GM19438 (cell line): ENCODE results near the gene ADGRG4.
A peak's percentile ranks its signal among the peaks of the same experiment; 100 is the strongest.
"Not testable (repeated sequence)": the region's sequence is repeated elsewhere in the genome, so short reads cannot be mapped to it uniquely, and the experiment has no call there.

Source experiments
- ATAC-seq: cut with Tn5 transposase; IDR thresholded peaks from one replicate; pipeline ENCODE4 v1.9.1; 2021; ENCODE audit warnings: low read depth; ENCODE audit not compliant: unreplicated experiment

The ADGRG4 gene, protein sequence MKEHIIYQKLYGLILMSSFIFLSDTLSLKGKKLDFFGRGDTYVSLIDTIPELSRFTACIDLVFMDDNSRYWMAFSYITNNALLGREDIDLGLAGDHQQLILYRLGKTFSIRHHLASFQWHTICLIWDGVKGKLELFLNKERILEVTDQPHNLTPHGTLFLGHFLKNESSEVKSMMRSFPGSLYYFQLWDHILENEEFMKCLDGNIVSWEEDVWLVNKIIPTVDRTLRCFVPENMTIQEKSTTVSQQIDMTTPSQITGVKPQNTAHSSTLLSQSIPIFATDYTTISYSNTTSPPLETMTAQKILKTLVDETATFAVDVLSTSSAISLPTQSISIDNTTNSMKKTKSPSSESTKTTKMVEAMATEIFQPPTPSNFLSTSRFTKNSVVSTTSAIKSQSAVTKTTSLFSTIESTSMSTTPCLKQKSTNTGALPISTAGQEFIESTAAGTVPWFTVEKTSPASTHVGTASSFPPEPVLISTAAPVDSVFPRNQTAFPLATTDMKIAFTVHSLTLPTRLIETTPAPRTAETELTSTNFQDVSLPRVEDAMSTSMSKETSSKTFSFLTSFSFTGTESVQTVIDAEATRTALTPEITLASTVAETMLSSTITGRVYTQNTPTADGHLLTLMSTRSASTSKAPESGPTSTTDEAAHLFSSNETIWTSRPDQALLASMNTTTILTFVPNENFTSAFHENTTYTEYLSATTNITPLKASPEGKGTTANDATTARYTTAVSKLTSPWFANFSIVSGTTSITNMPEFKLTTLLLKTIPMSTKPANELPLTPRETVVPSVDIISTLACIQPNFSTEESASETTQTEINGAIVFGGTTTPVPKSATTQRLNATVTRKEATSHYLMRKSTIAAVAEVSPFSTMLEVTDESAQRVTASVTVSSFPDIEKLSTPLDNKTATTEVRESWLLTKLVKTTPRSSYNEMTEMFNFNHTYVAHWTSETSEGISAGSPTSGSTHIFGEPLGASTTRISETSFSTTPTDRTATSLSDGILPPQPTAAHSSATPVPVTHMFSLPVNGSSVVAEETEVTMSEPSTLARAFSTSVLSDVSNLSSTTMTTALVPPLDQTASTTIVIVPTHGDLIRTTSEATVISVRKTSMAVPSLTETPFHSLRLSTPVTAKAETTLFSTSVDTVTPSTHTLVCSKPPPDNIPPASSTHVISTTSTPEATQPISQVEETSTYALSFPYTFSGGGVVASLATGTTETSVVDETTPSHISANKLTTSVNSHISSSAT (N-terminal part only)

DNA sequence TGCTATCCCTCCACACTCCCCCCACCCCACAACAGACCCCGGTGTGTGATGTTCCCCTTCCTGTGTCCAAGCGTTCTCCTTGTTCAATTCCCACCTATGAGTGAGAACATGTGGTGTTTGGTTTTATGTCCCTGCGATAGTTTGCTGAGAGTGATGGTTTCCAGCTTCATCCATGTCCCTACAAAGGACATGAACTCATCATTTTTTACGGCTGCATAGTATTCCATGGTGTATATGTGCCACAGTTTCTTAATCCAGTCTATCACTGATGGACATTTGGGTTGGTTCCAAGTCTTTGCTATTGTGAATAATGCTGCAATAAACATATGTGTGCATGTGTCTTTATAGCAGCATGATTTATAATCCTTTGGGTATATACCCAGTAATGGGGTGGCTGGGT is at the start of gene ADGRG4:
TSS of gene ADGRG4 (plus strand) at position 243 of the 400 bp plus-strand sequence. CDS start 7,815 bp downstream, outside the sequence.
- ATAC-seq: not testable (repeated sequence)

DNA sequence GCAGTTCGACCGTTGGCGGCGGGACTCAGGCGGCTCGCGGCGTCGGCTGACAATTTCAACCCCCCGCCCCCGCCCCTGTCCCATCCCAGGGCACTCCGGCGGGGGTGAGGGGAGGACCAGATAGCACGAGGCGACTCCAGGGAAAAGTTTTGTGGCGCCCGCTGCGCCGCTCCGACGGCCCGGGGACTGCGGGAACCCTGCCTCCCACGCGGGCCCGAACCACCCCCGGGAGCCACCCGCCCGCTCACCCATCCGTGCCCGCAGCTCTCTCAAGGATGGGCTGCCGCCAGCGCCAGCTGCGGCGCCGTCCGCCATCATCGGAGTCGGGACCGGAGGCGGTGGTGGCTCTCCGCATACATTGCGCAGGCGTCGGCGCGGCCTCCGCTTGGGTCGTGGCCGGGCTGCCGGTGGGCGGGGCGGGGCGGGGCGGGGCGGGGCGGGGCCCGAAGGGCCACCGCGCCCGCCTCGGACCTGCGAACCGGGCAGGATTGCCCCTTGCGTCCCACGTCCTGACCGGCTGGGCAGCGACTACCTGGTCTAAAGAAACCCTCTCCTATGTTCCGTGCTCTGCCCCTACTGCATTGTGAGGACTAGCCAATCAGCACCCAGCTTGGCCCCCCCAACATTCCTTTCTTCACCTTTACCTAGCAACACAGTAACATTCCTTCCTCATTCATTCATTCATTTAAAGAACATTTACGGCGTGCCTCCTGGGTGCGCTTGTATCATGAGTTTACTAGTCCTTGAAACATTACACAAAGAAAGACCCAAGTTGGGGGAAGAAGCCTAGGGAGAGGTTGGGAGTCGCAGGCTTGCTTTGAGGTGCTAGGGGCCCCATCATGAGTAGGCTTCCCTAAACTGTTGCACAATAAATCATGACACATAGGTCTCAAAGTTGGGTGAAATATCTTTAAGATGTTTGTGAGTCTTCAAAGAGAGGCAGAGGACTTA is 49.4 kb upstream of the ADGRG4 start, which contains the start of gene MAP7D3:
TSS of gene MAP7D3 (minus strand) at position 360 of the 951 bp plus-strand sequence. CDS start at position 318, 42 bp downstream.
- peak; percentile 88 for ATAC-seq

DNA sequence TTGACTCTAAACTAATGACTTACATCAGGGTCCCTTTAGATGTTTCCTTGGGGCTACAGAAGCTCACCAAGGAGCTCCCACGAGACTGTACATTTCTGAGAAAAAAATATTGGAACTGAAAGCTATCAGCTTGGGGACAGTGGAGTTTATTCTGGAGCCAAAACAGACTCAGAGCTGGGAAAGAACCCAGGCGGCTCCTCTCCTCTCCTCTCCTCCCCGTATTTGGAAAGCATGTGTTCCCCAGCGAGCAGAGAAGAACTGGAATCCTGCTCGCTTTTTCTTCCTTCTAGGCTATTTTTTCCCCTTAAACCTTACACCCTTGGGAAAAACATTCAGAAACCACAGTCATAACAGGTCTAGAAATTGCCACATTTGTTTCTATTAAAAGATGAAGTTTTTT is 45.2 kb upstream of the ADGRG4 start:
- no peak for ATAC-seq

DNA sequence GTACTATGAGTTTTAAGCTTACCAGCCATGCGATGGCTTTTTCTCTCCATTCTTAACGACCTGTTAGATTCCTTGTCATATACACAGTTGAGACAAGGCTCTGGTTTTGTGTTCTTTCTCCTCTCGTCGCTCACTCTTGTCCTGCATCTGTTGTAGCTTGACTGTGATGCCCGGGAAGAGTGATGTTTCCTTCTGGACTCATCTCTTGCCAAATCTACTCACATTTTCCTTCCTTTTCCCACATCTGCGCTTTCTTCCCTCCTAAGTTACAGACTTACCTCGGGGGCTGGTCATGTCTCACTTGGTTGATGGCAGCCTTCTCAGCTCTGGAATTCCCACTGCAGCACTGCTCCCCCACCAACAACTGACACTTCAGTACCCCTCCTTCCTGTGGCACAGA is 44.7 kb upstream of the ADGRG4 start:
- no peak for ATAC-seq

DNA sequence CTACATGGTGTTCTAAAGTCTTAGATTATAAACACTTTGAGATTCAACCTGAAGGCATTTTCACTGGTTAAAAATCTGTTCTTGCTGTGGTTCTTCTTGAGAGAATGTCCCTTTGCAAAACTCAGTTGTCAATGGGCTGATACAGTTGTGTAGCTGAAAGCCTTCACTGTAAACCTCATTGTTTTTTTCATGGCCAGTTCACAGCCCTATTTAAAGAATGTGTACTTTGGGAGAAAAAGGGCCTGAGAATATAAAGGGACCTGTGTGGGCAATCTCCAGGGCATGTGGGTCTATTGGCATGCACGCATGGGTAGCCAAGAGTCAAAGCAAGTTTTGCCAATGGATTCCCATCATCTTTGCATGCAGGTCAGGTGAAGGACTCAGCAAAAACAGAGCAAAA is 41.8 kb upstream of the ADGRG4 start:
- ATAC-seq: no peak

DNA sequence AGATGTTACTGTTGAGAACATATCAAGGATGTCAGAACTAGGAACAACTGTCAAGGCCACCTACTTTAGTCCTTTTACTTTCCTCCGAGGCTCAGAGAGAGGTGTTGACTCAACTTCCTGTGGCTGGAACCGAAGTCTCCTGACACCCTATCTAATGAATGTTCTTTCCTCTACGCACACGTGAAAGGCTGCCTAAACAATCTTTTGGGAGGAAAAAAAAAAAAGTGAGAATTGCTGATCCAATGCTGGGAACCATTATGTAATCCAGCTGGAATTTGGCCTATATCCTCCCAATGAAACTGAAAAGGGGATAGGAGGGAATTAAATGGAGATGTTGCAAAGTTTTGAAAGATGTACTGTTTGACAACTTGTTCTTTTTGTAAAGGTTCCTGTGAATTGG is 41.2 kb upstream of the ADGRG4 start:
- no peak for ATAC-seq

DNA sequence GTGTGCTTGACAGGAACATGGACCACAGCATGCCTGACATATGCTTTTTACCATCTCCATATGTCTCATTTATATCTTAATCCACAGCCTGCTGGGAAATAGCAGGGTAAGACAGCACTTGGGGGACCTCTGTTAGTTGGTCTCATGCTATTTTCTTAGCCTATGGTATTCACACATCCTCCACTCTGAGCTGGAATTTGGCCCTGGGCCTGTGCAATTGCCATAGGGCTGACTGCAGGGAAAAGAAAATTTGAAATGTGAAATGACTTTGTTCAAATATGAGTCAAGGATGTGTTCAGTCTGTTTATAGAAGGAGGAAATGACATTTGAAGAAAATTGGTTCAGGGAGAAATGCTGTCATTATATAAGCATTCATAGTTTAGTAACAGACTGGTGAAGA is 40.0 kb upstream of the ADGRG4 start:
- ATAC-seq: no peak

DNA sequence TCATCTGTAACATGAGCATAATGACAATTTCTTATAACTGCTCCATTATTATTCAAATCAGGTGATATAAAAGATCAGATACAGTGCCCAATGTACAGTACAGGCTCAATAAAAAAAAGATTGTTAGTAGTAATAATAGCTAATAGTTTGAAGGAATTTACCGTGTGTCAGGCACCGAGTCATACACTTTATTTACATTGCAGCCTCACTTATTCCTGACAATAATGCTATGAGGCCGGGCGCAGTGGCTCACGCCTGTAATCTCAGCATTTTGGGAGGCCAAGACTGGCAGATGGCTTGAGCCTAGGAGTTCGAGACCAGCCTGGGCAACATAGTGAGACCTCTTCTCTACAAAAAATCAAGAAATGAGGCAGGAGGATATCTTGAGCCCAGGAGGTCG is 39.4 kb upstream of the ADGRG4 start:
- ATAC-seq: no peak

DNA sequence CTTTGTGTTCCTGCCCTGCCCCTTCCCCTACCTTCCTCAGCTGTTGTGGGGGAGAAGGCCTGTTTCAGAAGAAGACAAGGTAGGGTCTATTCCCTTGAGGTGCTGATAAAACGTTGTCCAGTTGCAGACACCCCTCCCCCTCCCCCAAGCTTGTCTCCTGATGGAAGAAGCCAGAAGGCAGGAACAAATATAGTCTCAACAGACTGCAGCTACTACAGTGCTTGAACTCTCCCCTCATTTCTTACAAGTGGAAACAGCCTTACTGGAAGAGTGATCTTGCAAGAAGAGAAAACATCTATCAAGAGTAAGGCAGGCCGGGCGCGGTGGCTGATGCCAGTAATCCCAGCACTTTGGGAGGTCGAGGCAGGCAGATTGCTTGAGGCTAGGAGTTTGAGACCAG is 38.5 kb upstream of the ADGRG4 start:
- no peak for ATAC-seq

DNA sequence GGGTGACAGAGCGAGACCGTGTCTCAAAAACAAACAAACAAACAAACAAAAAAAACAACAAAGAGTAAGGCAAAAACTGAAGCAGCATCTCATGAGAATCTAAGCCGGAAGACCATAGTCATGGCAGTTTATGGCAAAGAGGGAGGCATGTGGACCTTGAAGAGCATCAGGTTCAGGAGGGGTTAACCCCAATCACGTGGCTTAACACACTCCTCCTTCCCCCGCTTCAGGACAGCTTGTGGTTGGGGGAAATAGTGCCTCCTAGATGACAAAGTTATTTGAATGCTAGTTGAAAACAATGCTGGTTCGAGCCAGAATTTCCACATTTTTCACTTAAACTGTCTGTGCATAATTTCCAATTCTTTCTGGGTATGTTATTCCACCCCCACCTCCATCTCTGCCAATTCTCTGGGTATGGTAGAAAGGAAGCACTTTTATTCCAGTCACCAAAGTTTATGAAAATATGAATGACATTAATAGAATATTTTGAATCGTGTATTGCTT is 37.9 kb upstream of the ADGRG4 start:
- no peak for ATAC-seq

DNA sequence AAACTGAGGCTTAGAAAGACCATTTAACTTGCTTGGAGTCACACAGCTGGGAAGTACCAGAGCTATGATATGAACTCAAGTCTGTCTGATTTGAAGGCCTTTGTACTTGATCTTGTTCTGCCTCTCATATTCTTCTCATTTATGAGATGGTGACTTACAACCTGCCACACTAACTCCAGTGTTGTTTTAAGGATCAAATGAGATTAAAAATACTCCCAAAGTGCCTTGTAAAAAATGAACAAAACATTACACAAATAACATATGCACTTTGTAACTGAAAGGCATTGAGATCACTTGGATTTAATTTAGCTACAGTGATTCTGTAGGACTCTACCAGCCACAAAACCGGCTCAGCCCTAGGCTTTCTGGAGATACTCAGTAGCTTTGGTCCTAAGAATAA is 33.9 kb upstream of the ADGRG4 start:
- ATAC-seq: no peak

DNA sequence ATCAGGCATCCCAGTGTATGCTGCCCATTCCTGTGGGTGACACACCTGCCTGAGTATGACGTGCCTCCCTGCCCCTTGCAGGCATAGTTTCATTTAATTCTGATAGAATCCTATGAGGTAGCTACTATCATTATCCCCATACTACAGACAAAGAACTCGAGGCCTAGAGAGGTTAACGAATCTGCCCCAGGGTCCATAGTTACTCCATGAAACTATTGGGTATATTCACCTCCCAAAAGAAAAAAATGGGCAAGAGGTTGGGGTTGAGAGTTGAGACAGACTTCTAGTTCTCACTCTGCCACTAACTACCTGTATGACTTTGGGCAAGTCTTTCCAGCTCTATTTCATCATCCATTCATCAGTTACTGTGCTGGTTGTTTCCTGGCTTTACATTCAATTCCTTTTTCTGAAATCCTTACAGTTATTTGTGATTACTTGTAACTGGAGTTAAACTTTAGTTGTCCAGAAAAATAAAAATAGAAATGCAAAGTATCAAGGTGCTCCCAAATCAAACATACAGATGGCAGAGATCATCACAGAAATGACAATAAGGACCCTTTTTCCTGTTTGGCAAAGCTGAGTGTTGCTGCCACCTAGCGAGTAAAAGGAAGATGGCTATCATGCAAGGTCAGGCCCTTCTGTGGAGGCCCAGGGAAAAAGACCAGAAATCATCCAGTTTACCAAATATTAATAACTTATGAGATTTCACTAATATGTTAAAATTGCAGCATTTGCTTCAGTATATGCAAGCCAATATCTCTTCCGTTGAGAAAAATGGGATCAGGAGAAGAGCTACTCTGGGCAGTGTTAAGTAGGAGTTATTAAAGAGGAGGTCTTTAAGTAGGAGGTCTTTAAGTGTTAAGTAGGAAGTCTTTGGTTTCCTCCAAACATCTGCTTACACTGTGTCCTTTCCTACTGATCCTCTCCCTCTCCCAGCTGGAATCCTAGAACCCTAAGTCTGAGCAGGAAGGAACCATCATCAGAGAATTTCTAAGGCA is 32.4 kb upstream of the ADGRG4 start:
- ATAC-seq: peak; percentile 50

DNA sequence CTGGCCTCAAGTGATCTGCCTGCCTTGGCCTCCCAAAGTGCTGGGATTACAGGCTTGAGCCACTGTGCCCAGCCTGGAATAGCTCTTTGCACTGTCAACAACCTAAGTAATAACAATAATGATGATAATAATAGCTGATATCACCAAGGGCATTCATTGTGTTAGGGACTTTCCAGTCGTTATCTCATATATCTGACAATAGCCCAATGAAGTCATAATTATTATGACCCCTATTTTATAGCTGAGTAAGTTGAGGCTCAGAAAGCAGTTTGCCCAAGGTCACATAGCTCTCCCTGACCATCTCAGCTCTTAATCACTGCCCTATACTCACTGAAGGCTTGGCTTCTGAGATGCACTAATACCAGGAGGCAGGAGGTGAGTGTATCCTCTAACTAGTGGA is 30.8 kb upstream of the ADGRG4 start:
- no peak for ATAC-seq

DNA sequence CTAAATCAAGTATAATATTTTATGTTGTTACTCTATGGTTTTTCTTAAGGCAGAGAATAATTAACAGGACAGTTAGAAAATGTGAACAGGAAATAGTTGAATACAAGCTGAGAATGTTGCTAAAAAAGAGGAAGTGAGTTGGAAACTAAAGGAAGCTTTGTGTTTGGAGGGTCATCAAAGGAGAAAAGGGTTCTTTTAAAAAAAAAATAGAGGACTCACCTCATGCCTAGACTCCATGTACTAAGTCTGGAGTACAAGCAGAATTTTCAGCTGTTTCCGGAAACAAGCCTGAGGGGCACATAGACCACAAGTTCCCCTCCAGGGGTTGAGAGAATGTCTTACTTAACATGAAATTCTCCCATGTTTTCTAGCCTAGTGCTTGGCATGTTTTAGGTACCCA is 29.5 kb upstream of the ADGRG4 start:
- peak; percentile 54 for ATAC-seq

DNA sequence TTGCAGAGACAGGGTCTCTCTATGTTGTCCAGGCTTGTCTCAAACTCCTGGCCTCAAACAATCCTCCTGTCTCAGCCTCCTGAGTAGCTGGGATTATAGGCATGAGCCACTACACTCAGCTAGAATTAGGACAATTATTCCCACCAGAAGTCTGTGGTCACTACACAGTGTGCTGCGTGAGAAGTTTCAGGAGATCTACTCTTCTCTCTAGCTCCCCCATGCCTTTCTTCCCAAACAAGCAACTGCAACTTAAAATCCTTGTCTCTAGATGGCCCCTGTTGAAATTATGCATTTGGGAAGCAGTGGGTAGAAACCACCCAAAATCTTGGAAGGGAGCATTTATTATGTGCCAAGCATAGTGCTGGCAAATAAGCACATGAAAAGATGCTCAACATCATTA is 28.4 kb upstream of the ADGRG4 start:
- ATAC-seq: no peak

DNA sequence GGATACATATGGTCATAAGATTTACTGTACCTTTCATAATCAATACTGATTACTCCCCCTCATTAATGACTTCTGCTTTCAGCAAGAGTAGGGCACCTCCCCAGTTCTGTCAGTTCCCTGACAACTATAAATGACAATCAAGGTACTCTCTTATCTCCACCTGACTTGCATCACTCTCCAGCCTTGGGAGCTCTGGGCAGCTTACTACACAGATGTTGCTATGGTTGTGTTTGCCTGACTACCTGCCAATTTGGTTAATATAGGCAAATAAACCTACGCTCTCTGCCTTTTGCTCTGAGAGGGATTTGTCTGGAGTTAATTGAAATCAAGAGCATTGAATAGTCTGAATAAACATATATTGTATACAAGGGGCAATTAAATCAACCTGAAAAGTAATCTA is 26.8 kb upstream of the ADGRG4 start:
- no peak for ATAC-seq

DNA sequence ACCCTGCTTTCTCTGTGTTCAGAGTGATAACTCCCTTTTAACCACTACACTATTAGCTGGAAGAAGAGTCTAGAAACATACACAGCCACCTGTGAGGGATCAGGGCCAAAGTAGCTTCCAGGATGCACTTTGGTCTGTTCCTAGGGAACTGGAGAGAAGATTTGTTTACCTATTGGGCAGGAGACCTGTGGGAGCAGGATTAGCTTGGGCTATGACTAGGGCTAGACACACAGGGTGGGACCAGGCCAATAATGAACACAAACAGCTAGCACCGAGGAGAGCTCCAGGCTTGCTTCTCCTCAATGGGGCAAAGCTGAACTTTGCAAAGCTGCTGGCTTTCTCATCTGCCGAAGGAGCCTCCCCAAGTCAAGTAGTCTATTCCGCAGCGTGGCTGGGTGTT is 25.2 kb upstream of the ADGRG4 start:
- no peak for ATAC-seq

DNA sequence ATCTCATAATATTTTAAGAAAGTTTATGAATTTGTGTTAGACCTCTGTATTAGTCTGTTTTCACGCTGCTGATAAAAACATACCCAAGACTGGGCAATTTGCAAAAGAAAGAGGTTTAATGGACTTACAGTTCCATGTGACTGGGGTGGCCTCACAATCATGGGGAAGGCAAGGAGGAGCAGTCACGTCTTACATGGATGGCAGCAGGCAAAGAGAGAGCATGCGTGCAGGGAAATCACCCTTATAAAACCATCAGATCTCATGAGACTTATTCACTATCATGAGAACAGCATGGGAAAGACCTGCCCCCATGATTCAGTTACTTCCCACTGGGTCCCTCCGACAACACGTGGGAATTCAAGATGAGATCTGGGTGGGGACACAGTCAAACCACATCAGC is 14.4 kb upstream of the ADGRG4 start:
- ATAC-seq: not testable (repeated sequence)
